ENCODE measurements around the gene TAS1R2. TPM values are rescaled to one million over a fixed set of nuclear protein-coding genes. Genes with fewer than 3 reads are reported as not detected.

Gene TAS1R2
- total and polyA plus RNA-seq, 9 of the 15 experiments (the other 6 are each of a cell fraction or from before 2014, with no cell fraction given), result not detected

DNA sequence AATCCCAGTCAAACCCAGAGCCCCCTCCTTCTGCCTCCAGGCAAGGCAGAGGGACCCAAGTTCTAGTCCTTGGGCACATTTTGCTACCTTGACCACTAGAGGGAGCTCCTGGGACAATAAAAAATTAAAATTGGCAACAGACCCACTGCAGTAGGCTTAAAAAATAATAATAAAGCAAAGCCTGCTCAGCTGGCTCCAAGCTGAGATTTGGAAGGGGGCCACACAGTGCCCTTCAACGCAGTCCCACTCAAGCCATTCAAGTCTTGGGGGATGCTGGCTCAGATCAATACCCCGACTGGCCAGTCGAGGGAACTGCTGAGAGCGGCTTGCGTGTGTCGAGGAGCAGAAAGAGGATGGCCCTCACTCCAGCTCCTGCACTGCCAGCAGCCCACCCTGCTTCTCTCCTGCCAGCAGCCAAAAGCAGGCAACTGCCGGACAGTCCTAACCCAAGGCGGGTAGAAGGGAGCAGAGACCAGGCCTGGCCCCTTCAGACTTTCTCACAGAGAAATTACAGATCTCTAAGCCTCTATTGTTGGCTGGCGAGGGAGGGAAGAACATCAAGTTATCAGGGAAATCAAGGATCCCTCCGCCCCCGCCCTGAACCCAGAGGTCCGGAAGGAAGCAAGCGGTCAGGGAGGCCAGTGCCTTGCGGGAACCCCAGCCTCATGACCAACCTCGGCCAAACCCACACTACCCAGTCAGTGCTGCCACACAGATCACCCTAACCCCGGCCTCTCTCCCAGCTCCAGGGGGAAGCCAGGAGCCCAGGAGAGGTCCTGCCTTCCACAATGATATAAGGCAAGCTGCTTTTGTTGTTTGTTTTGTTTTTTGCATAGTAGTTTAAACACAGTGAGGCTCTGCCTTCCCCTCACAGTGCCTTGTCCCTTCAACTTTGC, 47.8 kb upstream of the TAS1R2 start (continued):
- TF ChIP-seq SMC3 (conservative IDR thresholded peaks at IDR 0.05; ENCODE audit: insufficient read depth, low read depth, low read length), result peak; percentile 40
- TF ChIP-seq, protein P1, sequence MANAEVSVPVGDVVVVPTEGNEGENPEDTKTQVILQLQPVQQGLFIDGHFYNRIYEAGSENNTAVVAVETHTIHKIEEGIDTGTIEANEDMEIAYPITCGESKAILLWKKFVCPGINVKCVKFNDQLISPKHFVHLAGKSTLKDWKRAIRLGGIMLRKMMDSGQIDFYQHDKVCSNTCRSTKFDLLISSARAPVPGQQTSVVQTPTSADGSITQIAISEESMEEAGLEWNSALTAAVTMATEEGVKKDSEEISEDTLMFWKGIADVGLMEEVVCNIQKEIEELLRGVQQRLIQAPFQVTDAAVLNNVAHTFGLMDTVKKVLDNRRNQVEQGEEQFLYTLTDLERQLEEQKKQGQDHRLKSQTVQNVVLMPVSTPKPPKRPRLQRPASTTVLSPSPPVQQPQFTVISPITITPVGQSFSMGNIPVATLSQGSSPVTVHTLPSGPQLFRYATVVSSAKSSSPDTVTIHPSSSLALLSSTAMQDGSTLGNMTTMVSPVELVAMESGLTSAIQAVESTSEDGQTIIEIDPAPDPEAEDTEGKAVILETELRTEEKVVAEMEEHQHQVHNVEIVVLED (CRISPR knock-in tag; IDR thresholded peaks at IDR 0.05), result 0 out of 2 replicates have a peak, but pooled peaks have one; percentile 20
- TF ChIP-seq, protein P2, sequence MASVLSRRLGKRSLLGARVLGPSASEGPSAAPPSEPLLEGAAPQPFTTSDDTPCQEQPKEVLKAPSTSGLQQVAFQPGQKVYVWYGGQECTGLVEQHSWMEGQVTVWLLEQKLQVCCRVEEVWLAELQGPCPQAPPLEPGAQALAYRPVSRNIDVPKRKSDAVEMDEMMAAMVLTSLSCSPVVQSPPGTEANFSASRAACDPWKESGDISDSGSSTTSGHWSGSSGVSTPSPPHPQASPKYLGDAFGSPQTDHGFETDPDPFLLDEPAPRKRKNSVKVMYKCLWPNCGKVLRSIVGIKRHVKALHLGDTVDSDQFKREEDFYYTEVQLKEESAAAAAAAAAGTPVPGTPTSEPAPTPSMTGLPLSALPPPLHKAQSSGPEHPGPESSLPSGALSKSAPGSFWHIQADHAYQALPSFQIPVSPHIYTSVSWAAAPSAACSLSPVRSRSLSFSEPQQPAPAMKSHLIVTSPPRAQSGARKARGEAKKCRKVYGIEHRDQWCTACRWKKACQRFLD (CRISPR knock-in tag; IDR thresholded peaks at IDR 0.05), result peak; percentile 84
- TF ChIP-seq SNIP1 (IDR thresholded peaks at IDR 0.05; ENCODE audit: low read depth), result no peak
- TF ChIP-seq ZFX (CRISPR knock-in tag; IDR thresholded peaks at IDR 0.05), result peak; percentile 50
- TF ChIP-seq ZNF583 (CRISPR knock-in tag; IDR thresholded peaks at IDR 0.05), result 0 out of 2 replicates have a peak, but pooled peaks have one; percentile 17
- TF ChIP-seq ETV6 (IDR thresholded peaks at IDR 0.05; ENCODE audit: borderline replicate concordance in 1 of 2, low read depth in 2 of 2, low read length in 1 of 2), result no peak
- no peak for TF ChIP-seq ETV6 (CRISPR knock-in tag; IDR thresholded peaks at IDR 0.05; ENCODE audit: borderline replicate concordance)
- TF ChIP-seq, protein P3, sequence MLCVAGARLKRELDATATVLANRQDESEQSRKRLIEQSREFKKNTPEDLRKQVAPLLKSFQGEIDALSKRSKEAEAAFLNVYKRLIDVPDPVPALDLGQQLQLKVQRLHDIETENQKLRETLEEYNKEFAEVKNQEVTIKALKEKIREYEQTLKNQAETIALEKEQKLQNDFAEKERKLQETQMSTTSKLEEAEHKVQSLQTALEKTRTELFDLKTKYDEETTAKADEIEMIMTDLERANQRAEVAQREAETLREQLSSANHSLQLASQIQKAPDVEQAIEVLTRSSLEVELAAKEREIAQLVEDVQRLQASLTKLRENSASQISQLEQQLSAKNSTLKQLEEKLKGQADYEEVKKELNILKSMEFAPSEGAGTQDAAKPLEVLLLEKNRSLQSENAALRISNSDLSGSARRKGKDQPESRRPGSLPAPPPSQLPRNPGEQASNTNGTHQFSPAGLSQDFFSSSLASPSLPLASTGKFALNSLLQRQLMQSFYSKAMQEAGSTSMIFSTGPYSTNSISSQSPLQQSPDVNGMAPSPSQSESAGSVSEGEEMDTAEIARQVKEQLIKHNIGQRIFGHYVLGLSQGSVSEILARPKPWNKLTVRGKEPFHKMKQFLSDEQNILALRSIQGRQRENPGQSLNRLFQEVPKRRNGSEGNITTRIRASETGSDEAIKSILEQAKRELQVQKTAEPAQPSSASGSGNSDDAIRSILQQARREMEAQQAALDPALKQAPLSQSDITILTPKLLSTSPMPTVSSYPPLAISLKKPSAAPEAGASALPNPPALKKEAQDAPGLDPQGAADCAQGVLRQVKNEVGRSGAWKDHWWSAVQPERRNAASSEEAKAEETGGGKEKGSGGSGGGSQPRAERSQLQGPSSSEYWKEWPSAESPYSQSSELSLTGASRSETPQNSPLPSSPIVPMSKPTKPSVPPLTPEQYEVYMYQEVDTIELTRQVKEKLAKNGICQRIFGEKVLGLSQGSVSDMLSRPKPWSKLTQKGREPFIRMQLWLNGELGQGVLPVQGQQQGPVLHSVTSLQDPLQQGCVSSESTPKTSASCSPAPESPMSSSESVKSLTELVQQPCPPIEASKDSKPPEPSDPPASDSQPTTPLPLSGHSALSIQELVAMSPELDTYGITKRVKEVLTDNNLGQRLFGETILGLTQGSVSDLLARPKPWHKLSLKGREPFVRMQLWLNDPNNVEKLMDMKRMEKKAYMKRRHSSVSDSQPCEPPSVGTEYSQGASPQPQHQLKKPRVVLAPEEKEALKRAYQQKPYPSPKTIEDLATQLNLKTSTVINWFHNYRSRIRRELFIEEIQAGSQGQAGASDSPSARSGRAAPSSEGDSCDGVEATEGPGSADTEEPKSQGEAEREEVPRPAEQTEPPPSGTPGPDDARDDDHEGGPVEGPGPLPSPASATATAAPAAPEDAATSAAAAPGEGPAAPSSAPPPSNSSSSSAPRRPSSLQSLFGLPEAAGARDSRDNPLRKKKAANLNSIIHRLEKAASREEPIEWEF (CRISPR knock-in tag; IDR thresholded peaks at IDR 0.05), result peak; percentile 39; the same call in 1 of the 2 replicates
- TF ChIP-seq HNRNPL (IDR thresholded peaks at IDR 0.05; ENCODE audit: low read depth, low read length), result no peak
- TF ChIP-seq NRF1 (conservative IDR thresholded peaks at IDR 0.05 in 1 of 2, IDR thresholded peaks at IDR 0.05 in 1 of 2), result peak; percentile 20 to 33; a peak in 1 of 4 replicates
- TF ChIP-seq, protein P4, sequence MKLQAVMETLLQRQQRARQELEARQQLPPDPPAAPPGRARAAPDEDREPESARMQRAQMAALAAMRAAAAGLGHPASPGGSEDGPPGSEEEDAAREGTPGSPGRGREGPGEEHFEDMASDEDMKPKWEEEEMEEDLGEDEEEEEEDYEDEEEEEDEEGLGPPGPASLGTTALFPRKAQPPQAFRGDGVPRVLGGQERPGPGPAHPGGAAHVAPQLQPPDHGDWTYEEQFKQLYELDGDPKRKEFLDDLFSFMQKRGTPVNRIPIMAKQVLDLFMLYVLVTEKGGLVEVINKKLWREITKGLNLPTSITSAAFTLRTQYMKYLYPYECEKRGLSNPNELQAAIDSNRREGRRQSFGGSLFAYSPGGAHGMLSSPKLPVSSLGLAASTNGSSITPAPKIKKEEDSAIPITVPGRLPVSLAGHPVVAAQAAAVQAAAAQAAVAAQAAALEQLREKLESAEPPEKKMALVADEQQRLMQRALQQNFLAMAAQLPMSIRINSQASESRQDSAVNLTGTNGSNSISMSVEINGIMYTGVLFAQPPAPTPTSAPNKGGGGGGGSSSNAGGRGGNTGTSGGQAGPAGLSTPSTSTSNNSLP (IDR thresholded peaks at IDR 0.05; ENCODE audit: borderline replicate concordance, low read depth, low read length), result peak; percentile 46; the same call in 1 of the 2 replicates
- TF ChIP-seq ZNF589 (CRISPR knock-in tag; IDR thresholded peaks at IDR 0.05; ENCODE audit: low read depth), result peak; percentile 81; the same call in 1 of the 2 replicates
- peak; percentile 58 for TF ChIP-seq DPF2 (IDR thresholded peaks at IDR 0.05)
- peak; percentile 69; the same call in 1 of the 2 replicates for TF ChIP-seq NFRKB (IDR thresholded peaks at IDR 0.05; ENCODE audit: low read depth)
- peak; percentile 58 for TF ChIP-seq NFIC (IDR thresholded peaks at IDR 0.05)
- peak; percentile 59 for TF ChIP-seq ARID1B (IDR thresholded peaks at IDR 0.05)
